ENCODE data around the gene NTMT1.
"Not testable (repeated sequence)": the region's sequence is repeated elsewhere in the genome, so short reads cannot be mapped to it uniquely, and the experiment has no call there.

Gene NTMT1

DNA sequence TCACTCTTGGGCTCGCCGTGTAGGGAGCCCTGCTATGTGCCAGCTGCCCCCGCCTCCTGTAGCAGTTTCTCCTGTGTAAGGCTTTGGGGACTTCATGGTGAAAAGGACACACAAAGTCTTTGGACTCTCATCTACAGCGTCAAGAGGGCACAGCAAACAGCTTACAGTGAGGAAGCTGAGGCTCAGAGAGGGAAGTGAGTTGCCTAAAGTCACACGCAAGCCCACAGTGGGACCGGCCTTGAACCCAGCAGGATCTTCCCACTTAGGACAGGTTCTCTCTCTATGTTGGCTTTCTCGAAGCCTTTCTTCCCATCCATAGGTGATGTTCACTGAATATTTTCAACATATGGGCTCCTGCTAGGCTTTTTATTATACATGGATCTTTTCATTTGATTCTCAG, 29.7 kb downstream of the NTMT1 start:
- no peak for DNase-seq

DNA sequence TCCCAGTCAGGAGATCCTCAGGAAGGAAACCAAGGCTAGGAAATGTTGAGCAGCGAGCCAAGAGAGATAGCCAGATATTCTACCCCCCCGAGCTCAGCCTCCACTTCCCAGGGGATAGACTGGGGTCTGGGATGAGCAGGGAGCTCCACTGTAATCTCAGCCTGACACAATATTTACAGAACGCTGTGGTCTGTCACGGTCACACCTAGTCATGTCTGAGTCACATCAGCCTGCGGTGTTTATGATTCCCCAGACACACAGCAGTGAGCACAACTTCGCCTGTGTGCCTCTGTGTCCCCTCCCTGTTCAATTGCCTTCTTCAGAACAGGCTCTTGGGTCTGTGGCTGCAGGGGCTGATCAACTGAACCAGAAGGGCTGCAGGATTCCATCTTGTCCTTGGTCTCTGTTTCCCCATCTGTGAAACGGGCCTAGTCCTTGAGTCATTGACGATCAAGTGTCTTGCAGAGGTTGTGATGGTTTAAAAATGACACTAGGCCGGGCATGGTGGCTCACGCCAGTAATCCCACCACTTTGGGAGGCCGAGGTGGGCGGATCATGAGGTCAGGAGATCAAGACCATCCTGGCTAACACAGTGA, 30.9 kb downstream of the NTMT1 start:
- no peak for DNase-seq

DNA sequence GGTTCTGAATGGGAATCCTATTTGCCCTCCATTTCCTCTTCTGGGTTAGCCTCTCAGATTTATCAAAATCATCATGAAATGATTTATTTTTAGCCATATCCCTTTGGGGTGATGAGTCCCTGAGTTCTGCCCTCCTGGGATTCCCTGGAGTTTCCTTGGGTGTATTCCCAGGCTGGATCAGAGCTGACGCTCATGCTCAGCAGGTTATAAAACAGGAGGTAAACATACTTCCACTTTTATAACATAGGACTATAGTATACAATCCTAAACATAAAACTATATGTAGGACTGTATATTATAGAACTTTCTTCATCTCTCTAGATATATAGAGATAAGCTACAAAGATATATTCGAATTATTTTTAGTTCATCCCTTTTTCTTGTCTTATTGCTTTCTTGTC, 35.1 kb downstream of the NTMT1 start:
- DNase-seq, result no peak

DNA sequence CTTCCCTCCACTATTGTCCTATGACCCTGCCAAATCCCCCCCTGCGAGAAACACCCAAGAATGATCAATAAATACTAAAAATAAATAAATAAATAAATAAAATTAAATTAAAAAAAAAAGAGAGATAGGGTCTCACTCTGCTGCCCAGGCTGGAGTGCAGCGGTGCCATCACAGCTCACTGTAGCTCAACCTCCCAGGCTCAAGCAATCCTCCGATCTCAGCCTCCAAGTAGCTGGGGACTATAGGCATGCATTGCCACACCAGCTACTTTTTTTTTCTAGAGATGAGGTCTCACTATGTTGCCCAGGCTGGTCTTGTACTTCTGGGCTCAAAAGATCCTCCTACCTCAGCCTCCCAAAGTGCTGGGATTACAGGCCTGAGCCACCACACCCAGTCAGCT, 36.3 kb downstream of the NTMT1 start:
- DNase-seq, result not testable (repeated sequence)

DNA sequence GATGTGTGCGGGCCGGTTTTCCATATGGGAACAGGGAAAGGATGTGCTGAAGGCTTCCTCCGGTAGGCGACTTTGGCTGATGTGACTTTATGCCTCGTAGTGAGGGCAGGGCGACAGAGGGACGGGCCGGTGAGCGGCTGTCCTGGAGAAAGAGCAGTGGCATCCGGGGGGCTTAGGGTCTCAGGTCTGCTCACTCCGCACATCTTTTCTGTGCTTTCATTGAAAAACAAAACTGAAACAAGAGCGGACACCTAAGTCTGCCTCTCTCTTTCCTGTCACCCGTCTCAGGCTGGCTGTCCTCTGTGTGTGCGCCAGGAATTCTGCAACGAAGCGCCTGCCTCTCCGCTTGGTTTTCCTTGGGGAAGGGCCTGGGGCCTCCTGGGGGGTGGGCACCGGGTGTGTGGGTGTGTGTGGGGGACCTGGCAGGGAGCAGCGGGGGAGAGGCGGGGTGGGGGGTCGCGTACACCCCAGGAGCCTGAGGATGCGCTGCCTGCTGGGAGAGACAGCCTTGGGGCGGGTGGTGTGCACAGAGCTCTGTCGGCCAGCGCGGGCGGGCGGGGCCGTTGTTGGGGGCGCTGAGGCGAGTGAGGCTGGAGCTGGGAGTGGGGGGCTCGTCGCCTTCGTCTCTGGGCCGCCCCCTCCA, 38.9 kb downstream of the NTMT1 start:
- no peak for DNase-seq

DNA sequence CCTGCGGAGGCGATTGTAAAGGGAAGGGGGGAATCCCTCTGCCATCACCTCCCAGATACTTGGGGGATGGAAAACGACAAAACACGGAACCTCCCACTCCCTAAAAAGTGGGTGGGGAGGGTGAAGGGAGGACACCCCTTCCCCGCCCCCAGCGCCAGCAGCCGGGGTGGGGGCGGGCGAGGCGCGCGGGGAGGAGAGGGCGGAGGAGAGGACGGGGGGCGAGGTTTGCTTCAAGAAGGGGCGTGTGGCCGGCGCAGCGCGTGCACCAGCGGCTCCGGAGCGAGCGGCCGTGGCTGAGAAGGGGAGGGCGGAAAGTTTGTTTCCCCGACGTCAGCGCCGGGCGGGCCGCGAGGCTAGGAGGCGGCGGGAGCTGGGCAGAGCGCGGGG, 39.4 kb downstream of the NTMT1 start, which contains the start of gene PRRX2:
PRRX2 (plus strand) TSS at position 259 of the 387 bp plus-strand sequence. CDS start 221 bp downstream, outside the sequence.
- DNase-seq, result peak; percentile 3 to 17

DNA sequence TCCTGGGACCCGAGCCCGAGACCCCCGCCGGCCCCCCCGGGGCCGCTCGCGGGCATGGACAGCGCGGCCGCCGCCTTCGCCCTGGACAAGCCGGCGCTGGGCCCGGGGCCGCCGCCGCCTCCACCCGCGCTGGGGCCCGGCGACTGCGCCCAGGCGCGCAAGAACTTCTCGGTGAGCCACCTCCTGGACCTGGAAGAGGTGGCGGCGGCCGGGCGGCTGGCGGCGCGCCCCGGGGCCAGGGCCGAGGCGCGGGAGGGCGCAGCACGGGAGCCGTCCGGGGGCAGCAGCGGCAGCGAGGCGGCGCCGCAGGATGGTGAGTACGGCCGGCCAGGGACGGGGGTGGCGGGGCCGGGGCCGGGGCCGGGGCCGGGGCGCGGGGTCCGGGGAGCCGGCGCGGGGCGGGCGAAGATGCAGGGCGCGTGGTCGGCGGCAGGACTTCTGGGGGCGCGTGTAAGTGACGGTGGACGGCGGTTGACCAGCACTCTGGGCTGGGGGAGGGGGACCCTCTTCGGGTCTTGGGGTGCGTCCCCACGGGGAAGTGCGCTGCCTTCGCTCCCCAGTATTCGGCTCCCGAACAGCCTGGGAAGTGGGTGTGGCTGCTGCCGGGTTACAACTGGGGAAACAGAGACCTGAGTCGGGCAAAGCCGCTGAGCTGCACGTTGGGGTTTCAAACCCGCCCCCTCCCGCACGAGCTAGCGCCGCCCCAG, 40.0 kb downstream of the NTMT1 start:
- no peak for DNase-seq

DNA sequence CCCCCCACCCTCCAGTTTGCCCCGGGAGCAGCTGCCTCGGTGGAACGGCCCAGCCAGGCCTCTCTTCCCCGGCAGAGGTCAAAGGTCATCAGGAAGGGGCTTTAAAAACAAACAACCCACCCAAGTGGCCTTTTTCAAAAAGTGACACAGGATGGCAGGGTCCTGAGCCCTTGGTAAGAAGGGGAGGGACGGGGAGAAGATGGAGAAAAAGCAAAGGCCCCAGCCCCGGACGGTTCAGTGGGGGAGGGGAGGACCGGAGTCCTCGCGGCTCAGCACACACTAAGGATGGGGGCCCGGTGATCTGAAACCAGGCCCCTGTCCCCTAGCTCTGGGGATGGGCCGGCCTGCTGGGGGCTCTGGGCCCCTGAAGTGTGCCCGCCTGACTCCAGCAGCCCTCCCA, 40.6 kb downstream of the NTMT1 start:
- DNase-seq, result no peak

DNA sequence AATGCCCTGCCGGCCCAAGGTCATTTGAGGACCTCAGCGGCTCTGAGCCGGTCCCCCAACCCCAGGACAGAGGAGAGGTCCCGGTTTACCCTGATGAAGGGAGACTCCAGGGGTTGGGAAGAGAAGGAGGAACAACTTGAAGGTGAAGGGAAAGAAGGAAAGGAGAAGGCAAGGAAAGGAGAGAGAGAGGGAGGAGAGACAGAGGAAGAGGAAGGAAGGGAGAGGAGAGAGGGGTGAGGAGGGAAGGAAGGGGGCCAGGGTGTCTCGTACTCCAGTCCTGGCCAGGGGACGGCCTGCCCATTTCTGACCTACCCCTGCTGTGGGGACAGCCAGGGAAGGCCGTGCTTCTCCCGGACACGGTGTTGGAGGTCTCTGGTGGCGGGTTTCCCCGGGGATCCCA, 41.4 kb downstream of the NTMT1 start:
- DNase-seq, result no peak

DNA sequence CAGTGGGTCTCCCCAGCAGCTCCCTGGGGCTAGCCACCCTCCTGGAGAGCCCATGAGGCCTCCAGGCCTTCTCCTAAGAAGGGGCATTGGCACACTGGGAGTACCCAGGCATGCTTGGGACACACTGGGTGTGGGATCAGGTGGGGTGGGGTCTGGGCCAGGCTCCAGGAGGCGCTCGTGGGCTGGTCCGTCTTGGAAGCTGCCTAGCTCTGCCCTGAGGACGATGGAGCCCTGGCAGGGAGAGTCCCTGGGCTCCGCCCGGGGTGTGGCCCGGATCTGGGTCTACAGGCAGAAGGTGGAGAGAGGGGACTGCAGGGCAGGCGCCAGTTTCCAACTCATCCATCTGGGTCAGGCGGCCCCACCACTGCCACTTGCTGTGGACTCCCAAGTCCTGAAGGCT, 41.9 kb downstream of the NTMT1 start:
- DNase-seq, result no peak

DNA sequence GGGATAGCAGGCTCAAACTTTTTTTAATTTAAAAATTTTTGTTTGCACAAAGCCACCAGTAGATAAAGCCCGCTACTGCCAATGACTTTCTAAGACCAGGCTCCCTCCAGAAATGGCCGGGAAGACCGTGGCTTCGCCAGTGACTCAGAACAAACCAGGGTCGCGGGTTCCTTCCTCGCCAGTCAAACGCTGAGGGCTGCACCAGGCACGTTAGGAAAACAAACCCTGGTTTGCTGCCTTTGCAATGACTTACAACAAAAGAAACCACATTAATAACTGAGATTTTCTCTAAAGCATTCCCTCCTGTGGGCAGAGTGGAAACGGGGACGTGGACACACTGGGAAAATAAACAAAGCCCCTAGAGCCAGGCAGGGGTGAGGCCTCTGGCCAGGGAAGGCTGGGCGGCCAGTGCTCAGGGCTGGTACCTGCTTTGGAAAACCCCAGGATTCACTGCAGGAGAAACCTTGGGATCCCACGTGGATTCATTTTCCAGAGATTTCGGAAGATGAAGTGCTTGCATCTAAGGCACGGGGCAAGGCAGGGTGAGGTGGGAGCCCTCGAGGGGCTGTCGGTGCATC, 43.3 kb downstream of the NTMT1 start:
- no peak for DNase-seq

DNA sequence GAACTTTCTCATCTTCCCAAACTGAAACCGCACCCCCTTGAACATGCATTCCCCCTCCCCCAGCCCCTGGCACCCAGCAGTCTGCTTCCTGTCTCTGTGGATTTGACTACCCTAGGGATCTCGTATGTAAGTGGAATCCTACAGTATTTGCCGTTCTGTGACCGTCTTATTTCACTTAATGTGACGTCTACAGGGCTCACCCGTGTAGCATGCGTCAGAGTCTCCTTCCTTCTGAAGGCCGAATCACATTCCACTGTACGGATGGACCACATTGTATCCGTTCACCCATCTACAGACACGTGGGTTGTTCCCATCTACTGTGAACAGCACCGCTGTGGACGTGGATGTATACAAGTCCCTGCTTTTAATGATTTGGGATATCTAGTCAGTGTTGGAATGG, 44.0 kb downstream of the NTMT1 start:
- no peak for DNase-seq

DNA sequence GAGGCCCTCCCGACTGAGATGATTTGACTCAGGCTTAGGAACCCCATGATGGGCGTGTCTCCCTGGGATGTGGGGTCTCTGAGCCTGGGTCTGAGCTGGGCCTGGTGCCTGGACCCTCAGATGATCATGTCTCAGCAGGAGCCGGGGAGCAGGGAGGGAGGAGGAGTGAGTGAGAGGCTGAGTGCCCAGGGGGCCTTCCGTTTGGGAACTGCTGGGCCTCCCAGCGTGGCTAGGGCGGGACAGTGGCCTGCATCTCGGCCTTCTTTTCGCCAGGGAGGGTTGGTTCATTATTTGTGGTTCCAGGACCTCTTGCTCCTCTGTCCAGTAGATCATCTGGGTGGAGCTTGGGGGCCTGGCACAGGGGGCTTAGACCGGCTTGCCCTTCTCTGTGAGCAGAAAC, 45.1 kb downstream of the NTMT1 start:
- DNase-seq, result no peak

DNA sequence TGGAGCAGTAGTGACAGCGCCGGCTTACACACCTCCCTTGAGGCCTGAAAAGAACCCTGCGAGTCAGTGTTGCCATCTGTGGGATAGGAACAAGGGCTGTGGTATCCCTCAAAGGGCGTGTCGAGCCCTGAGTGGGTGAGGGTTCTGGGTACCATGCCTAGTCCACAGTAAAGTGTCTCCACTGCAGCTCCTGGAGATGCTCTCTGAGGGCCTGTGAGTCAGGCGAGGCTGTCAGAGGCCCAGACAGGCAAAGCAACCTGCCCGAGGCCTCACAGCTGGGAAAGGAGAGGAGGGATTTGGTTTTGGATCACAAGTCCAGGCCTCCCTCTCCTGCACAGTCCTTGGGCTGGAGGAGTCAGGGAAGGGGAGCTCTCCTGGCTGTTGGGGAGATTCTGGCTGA, 45.6 kb downstream of the NTMT1 start:
- DNase-seq, result no peak

DNA sequence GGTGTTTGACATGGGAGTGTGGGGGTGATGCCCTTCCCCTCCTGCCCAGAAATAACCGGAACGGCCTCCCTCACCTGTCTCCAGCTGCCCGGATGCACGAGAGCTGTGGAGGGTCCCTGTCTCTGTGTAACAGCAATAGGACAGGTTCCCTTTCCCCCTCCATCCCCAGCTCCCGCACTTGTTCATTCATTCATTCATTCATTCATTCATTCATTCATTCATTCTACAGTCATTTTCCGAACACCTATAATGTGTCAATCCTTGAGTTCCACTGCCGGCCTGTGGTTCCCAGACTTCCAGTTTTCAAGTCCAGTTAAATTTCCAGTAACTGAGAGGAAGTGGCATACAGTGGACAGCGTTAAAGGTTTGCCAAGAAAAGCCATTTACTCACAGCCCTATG, 46.7 kb downstream of the NTMT1 start:
- DNase-seq, result no peak

DNA sequence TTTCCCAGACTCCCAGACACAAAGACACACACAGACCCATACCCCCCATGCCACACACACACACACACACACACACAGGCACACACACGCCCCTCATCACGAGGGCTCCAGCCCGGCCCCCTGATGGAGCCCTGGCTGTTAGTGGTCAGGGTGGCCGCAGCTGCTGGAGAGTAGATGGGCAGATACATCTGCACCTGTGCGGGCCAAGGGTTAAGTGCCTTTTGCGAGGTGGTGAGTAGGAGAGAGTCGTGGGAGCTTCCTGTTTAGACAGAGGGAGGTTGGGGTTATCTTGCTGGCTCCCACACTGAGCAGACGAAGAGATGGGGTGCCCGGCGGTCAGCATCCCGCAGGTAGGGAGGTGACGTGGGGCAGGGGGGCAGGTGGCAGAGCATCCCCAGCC, 47.6 kb downstream of the NTMT1 start:
- DNase-seq, result no peak

DNA sequence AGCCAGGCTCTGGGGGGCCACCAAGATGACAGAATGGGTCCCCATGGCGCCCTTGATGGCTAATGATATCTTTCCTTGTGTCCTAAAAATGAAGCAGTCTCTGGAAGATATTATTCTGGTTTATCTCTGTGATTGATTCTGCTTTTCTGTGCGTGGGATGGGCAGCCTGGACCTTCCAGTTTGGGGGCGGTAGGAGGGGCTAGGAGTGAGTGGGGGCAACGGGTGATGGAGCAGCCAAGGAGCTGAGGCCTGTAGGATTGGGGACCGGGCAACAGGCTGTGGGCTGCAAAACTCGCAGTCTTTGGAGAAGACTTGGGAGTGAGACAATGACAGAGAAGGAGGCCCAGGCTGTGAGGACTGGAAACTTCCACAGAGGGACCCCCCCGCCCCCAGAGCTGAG, 48.3 kb downstream of the NTMT1 start:
- no peak for DNase-seq

DNA sequence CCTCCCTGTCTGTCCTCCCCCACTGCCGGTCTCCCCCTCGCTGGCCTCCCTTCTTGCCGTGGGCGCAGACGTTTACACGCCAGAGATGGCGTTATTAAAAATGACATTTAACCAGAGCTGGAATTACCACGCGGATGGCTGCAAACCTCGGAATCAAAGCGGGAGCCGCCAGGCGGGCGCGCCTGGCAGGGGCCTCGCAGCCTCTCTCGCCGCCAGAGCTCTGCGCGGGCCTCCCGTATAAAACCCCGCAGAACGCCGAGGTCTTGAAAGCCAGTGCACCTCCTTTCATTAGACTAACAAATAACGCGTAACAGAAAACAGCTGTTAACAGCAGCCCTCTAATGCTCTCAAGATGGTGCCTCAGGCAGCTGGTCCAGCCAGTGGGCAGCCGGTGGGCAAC, 49.7 kb downstream of the NTMT1 start:
- no peak for DNase-seq

DNA sequence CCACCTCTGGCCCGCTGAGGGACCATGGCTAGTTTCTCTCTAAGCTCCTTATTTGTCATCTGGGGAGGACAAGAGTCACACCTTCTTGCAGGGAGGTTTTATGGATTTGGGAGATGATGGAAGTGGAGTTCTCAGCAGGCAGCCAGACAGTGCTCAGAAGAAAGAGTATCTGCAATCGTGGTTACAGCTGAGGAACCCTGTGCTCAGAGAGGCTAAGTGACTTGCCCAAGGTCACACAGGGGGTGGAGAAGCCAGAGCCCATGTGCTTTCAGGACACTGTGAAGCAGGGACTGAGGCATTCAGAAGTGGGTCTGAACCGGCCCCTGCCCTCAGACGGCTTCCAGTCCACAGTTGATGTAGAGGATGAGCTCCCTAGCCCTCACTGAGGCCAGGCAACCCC, 50.3 kb downstream of the NTMT1 start:
- DNase-seq, result no peak

DNA sequence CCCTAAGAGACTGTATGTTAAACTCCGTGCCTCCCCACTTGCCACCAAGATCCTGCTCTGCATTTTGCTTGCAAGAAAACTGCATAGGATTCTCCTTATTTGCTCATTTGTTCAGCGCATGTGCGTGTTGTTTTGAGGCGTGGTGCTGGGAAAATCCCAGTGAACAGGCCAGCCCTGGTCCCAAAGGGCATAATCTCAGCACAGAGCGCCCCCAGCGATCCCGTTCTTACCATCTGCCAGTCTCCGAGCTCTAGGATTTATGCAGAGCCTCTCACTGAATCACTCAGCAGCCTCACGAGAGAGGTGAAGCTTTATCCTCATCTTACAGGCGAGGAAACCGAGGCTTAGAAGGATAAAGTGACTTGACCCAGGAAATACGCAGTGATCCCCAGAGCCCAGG, 51.0 kb downstream of the NTMT1 start:
- no peak for DNase-seq

DNA sequence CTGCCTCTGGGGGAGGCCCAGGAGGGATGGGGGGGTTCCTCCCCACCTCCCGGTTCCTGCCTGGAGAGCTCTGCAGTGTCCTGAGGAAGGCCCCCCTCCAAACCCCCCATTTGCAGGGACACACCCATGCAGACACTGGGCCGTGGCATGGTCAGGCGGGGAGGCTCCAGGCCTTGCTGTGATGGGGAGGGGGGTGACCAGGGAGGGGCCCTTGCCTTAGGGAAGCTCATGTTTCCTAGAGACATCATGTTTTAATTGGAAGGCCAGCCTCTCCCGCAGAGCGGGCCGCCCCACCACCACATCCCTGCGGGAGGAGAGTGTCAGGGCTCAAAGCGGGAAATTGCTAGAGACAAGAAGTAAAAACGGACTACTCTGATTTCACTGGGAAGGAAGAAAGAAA, 51.5 kb downstream of the NTMT1 start:
- no peak for DNase-seq

DNA sequence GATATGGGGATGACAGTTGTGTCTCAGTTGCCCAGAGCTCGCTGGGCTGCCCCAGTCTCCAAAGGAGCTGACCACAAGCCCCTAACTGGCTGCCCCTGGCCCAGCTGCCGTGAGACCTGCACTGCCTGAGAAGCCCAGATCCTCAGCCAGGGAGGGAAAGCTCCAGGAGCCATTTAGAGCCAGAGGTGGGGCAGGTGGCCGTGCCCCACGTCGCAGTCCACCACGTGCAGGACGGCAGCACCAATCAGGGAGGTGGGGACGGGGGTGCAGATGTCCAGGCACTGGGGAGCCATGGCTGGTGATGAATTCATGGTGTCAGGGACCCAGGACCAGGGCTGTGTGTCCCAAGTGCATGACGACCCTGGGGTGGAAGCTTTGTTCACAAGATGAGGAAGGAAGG, 52.9 kb downstream of the NTMT1 start:
- DNase-seq, result no peak

DNA sequence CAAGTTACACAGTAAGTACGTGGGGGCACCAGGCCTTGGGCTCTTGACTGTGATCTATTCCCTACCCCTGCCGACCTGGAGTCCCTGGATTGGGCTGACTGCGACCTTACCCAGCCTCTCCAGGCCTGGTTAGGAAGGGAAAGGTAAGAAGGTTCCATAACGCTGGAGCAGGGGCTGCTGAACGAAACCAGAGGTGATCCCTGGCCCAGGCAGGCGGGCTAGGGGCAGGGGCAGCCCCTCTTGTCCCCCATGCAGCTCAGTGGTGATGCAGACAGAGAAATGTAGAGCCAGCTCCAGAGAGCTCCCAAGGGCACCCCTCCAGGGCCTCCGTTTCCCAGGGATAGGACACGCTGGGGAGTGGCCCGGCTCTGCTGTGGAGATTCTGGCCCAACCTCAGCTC, 53.6 kb downstream of the NTMT1 start:
- no peak for DNase-seq

DNA sequence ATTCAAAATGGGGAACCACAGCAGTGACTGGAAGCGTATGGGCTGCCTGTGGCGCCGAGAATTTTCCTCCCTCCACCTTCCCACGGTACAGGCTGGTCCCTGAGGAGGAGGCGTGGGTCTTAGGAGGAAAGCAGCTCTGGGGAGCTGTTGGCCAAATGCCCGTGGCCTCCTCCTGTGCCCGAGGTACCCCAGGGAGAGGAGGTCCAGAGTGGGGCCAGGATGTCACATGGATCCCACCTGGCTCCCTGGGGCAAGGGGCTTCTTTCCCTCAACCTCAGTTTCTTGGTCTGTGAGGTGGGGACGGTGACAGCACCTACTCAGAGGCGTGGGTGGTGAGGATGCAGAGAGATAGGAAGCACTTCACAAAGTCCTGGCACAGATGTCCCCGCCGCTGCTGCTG, 56.0 kb downstream of the NTMT1 start:
- no peak for DNase-seq

All from CD4-positive, alpha-beta T cell treated with Interleukin-1 beta for 1 hour (primary cell).